Activated naive CD8-positive, alpha-beta T cell treated with anti-CD3 and anti-CD28 coated beads for 36 hours (primary cell): ENCODE data around the gene SGK1. TPM values are rescaled to one million over a fixed set of nuclear protein-coding genes. Genes with fewer than 3 reads are reported as not detected.
"Not testable (repeated sequence)": the region's sequence is repeated elsewhere in the genome, so short reads cannot be mapped to it uniquely, and the experiment has no call there.

ENCODE experiments used
- DNase-seq: peaks from one replicate; pipeline ENCODE4 v3.0.0; 2021
- H3K27ac Mint-ChIP-seq: one replicate; pipeline ENCODE4 v1.8.0; 2022; ENCODE audit warnings: mild to moderate bottlenecking, moderate library complexity, mixed read lengths
- H3K27me3 Mint-ChIP-seq: one replicate; pipeline ENCODE4 v1.8.0; 2022; ENCODE audit warnings: mild to moderate bottlenecking, mixed read lengths
- H3K36me3 Mint-ChIP-seq: one replicate; pipeline ENCODE4 v1.8.0; 2021; ENCODE audit warnings: mild to moderate bottlenecking, mixed read lengths
- H3K4me1 Mint-ChIP-seq: one replicate; pipeline ENCODE4 v1.8.0; 2021; ENCODE audit warnings: mixed read lengths
- H3K4me3 Mint-ChIP-seq: one replicate; pipeline ENCODE4 v1.8.0; 2022; ENCODE audit warnings: mild to moderate bottlenecking, moderate library complexity, mixed read lengths
- H3K9me3 Mint-ChIP-seq: one replicate; pipeline ENCODE4 v1.8.0; 2022; ENCODE audit warnings: mixed read lengths
- total RNA-seq, 2 experiments: library from RNA; stranded (reverse); gene quantifications; one replicate each; pipeline ENCODE4 v1.2.3, GENCODE V29; 2021

The SGK1 gene
- total RNA-seq, 2 experiments from 2014 or later = 129 to 141 TPM

DNA sequence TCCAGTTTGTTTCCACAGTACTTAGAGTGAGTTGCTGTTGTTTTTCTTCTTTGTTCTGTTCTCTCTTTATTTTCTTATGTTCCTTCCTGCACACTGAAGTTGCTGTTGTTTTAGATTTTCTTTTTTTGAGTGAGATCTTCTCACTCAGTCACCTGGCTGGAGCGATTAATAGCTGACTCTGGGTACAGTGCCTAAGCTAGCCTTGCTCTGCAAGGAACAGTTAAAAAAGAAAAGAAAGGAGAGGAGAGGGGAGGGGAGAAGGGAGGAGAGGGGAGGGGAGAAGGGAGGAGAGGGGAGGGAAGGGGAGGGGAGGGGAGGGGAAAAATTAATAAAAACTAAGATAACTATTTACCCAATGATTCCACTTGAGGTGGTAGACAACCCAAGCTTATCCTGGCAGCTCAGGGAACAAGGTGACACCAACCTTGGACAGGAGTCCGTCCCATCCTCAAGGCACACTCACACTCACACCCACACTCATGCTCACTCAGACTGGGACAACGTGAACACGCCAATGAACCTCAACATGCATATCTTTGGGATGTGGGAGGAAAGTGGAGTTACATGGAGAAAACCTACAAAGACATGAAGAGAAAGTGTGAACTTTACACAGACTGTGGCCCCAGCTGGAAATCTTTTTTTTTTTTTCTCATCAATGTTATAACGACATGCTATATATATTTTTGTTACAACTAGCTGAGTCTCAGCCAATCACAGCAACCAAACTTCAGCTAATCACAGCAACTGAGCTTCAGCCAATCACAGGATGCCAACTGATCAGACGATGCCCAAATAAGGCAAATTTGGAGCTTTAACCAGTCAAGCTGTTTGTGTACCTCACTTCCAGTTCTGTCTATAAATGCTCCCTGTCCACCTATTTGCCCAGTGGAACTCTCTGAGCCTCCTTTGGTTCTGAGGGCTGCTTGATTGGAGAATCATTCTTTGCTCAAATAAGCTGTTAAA, 124.1 kb downstream of the SGK1 start:
- no peaks in the 10 kb centered on the region for H3K36me3 Mint-ChIP-seq
- no peak overlapping the region for H3K4me3 Mint-ChIP-seq
- DNase-seq = no peak
- H3K27me3 Mint-ChIP-seq = no peaks in the 10 kb centered on the region
- no peaks in the 10 kb centered on the region for H3K9me3 Mint-ChIP-seq
- H3K27ac Mint-ChIP-seq = no peak overlapping the region
- H3K4me1 Mint-ChIP-seq = peaks cover 20% of the 10 kb centered on the region

DNA sequence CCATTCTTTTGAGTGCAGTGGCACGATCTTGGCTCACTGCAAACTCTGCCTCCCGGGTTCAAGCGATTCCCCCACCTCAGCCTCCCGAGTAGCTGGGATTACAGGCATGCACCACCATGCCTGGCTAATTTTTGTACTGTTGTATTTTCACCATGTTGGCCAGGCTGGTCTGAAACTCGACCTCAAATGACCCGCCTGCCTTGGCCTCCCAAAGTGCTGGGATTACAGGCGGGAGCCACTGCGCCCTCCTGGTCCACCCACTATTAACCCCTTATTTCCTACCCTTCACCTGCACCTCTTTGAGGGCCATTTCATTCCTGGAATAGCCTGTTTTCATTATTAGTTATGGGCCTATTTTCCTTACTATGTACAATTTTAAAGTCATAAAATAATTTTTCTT, 125.3 kb downstream of the SGK1 start:
- not testable (repeated sequence) for H3K27me3 Mint-ChIP-seq, H3K9me3 Mint-ChIP-seq, DNase-seq, H3K27ac Mint-ChIP-seq, H3K4me3 Mint-ChIP-seq, H3K36me3 Mint-ChIP-seq
- H3K4me1 Mint-ChIP-seq = peaks cover 22% of the 10 kb centered on the region

DNA sequence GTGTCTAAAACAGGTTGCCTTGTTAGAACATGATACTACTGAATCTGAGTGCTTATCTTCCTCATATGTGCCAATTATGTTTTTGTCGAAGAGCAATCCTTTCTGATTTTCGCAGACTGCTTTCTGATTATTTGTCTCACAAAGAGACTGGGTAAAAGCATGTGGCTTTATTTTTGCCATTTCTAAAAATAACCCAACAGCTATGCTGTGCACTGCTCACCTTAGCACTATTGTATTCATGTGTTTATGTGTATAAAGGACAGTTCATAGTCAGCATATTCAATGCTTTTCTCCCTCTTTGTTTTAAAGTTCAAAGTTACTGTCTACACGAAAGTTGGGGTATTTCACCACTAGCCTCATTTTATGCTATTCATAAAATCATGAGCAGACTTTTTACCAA, 127.0 kb downstream of the SGK1 start:
- DNase-seq = no peak
- Mint-ChIP-seq H3K36me3 (no peaks in the 10 kb centered on the region), H3K9me3 (no peaks in the 10 kb centered on the region), H3K4me1 (peaks cover 25% of the 10 kb centered on the region), H3K27ac (no peak overlapping the region), H3K27me3 (no peaks in the 10 kb centered on the region), H3K4me3 (no peak overlapping the region)

DNA sequence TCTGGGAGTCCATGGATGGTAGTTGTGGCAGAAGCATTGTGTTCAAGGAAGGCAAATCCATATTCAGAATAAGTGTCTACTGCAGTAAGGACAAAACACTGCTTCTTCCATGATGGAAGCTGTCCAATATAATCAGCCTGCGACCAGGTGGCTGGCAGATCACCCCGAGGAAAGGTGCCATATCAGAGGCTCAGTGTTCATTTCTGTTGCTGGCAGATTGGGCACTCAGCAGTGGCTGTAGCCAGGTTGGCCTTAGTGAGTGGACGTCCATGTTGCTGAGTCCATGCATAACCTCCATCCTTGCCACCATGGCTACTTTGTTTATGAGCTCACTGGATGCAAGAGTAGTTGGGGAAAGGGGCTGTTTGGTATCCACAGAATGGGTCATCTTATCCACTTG, 130.2 kb downstream of the SGK1 start:
- peaks cover 2% of the 10 kb centered on the region for H3K36me3 Mint-ChIP-seq
- no peak overlapping the region for H3K27ac Mint-ChIP-seq
- H3K4me3 Mint-ChIP-seq = no peak overlapping the region
- H3K9me3 Mint-ChIP-seq = no peaks in the 10 kb centered on the region
- no peaks in the 10 kb centered on the region for H3K27me3 Mint-ChIP-seq
- no peak for DNase-seq
- peaks cover 28% of the 10 kb centered on the region for H3K4me1 Mint-ChIP-seq

DNA sequence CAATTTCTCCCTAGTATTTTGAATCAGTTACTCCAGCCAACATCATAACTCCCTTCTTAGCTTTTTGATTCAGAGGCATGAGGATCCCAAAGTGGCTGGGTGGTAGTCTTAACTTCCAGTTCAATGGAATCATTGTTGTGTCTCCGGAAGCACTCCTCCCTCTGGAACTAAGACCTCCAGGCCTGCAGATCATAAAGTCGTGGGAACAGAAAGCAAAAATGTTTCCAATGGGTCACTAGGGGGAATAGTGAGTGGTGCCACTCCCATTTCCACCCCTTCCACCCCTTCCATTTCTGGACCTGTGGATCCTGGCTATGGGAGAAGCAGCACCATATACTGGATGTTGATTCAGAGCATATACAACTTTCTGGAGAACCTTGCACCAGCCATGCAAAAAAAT, 130.8 kb downstream of the SGK1 start:
- Mint-ChIP-seq H3K9me3 (no peaks in the 10 kb centered on the region), H3K4me3 (no peak overlapping the region), H3K4me1 (peaks cover 30% of the 10 kb centered on the region), H3K36me3 (peaks cover 2% of the 10 kb centered on the region), H3K27ac (no peak overlapping the region), H3K27me3 (no peaks in the 10 kb centered on the region)
- no peak for DNase-seq

DNA sequence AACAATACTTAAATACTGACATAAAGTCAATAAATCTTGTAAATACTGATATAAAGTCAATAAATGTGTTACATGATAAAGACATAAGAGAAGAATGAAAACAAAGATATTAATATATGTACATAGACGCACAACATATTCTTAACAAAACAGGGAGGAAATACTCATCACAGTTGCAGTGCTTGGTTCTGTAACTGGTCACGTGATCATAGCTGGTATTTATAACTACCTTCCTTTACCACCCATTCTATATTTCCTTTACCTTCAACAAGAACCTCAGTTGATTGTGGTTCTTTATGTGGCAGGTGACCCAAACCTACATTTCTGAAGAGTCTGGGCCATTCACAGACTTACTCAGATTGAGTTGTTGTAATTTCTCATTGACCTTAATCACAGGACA, 131.6 kb downstream of the SGK1 start:
- Mint-ChIP-seq H3K27ac (no peak overlapping the region), H3K4me3 (no peak overlapping the region), H3K36me3 (peaks cover 2% of the 10 kb centered on the region), H3K4me1 (peaks cover 31% of the 10 kb centered on the region), H3K9me3 (no peaks in the 10 kb centered on the region), H3K27me3 (no peaks in the 10 kb centered on the region)
- no peak for DNase-seq

DNA sequence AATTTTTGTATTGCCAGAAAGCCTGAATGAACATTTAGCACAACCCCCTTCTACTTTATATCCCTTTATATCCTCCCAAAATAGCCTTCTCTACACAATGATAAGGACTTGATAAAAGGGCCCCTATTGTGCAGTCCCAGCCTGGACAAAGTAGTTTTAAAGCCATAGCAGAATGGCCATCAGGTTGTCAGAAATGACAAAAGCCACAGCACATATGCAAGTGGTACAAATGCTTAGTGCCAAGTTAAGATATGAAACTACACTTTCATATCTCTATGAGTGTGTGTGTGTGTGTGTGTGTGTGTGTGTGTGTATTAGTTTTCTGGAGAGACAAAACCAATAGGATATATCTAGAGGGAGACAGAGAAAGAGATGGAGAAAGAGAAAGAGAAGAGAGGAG, 132.6 kb downstream of the SGK1 start:
- no peak for DNase-seq
- Mint-ChIP-seq H3K36me3 (peaks cover 2% of the 10 kb centered on the region), H3K27me3 (no peaks in the 10 kb centered on the region), H3K27ac (no peak overlapping the region), H3K4me3 (no peak overlapping the region), H3K4me1 (peaks cover 29% of the 10 kb centered on the region), H3K9me3 (no peaks in the 10 kb centered on the region)

DNA sequence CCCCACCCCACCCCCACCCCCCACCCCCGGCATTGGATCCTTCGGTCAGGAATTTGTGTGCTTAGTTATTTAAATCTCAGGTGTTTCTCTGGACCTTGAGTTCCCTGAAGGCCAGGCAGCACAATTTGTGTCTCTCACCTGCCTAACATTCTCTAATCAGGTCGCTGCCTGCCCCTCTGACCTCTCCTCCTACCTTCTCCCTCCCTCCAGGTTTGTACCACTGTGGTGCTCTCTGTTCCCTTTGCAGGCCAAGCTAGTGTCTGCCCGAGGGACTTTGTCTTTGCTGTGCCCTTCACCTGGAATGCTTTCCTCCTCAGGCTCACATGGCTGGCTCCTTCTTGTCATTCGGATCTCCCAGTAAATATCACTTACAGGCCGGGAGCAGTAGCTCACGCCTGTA, 134.1 kb downstream of the SGK1 start:
- Mint-ChIP-seq H3K4me1 (peaks cover 30% of the 10 kb centered on the region), H3K27ac (no peak overlapping the region), H3K4me3 (no peak overlapping the region), H3K27me3 (no peaks in the 10 kb centered on the region), H3K9me3 (no peaks in the 10 kb centered on the region), H3K36me3 (peaks cover 4% of the 10 kb centered on the region)
- no peak for DNase-seq

DNA sequence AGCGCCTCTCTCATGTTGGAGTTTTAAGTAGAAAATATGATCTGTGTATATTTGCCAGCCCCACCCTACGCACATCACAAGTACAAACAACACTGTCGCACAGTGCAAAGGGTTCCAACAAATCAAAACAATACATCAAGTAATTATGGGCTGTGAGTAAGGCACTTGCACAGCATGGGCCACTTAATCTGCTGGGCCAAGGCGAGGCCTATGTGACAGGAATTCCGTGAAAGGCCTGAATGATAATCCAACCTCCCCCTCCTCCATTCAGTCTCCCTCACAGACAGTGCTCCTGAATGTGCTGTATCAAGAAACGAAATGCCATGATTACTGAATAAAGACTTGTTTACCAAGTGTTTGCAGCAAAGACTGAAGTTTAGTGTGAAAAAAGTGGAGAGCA, 135.4 kb downstream of the SGK1 start:
- peaks cover 4% of the 10 kb centered on the region for H3K36me3 Mint-ChIP-seq
- peaks cover 38% of the 10 kb centered on the region for H3K4me1 Mint-ChIP-seq
- H3K27me3 Mint-ChIP-seq = no peaks in the 10 kb centered on the region
- DNase-seq = no peak
- no peak overlapping the region for H3K4me3 Mint-ChIP-seq
- no peaks in the 10 kb centered on the region for H3K9me3 Mint-ChIP-seq
- H3K27ac Mint-ChIP-seq = no peak overlapping the region

DNA sequence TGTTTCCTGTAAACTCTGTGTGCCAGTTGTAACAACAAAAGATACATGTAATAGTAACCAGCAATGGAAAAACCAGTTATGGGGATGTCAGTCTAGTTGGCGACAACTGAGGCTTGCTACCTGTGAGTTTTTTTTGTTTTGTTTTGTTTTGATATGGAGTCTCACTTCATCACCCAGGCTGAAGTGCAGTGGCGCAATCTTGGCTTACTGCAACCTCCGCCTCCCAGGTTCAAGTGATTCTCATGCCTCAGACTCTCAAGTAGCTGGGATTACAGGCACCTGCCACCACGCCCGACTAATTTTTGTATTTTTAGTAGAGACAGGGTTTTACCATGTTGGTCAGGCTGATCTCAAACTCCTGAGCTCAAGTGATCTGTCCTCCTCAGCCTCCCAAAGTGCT, 136.2 kb downstream of the SGK1 start:
- peaks cover 39% of the 10 kb centered on the region for H3K4me1 Mint-ChIP-seq
- not testable (repeated sequence) for H3K4me3 Mint-ChIP-seq, H3K27ac Mint-ChIP-seq, H3K9me3 Mint-ChIP-seq, H3K27me3 Mint-ChIP-seq, DNase-seq, H3K36me3 Mint-ChIP-seq

DNA sequence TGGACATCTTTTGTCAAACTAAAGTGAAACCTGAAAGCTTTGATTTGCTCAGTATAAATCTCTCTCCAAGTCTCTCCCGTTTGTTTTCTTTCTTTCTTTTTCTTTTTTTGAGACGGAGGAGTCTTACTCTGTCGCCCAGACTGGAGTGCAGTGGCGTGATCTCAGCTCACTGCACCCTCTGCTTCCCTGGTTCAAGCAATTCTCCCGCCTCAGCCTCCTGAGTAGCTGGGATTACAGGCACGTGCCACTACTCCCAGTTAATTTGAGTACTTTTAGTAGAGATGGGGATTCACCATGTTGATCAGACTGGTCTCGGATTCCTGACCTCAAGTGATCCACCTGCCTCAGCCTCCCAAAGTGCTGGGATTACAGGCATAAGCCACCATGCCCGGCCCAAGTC, 136.7 kb downstream of the SGK1 start:
- H3K4me1 Mint-ChIP-seq = peaks cover 37% of the 10 kb centered on the region
- not testable (repeated sequence) for H3K27ac Mint-ChIP-seq, H3K36me3 Mint-ChIP-seq, H3K9me3 Mint-ChIP-seq, H3K27me3 Mint-ChIP-seq, H3K4me3 Mint-ChIP-seq, DNase-seq

DNA sequence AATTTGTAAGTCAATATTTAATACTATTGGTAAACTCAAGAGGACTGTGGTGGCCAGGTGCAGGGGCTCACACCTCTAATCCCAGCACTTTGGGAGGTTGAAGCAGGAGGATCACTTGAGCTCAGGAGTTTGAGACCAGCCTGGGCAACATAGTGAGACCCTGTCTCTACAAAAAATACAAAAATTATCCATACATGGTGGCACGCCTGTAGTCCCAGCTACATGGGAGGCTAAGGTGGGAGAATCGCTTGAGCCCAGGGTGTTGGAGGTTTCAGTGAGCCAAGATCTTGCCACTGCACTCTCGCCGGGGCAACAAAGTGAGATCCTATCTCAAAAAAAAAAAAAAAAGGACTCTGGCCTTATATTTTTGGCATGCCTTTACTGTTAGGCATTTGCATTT, 137.4 kb downstream of the SGK1 start:
- H3K36me3 Mint-ChIP-seq, H3K4me3 Mint-ChIP-seq, DNase-seq, H3K27me3 Mint-ChIP-seq, H3K27ac Mint-ChIP-seq, H3K9me3 Mint-ChIP-seq: not testable (repeated sequence)
- peaks cover 38% of the 10 kb centered on the region for H3K4me1 Mint-ChIP-seq

DNA sequence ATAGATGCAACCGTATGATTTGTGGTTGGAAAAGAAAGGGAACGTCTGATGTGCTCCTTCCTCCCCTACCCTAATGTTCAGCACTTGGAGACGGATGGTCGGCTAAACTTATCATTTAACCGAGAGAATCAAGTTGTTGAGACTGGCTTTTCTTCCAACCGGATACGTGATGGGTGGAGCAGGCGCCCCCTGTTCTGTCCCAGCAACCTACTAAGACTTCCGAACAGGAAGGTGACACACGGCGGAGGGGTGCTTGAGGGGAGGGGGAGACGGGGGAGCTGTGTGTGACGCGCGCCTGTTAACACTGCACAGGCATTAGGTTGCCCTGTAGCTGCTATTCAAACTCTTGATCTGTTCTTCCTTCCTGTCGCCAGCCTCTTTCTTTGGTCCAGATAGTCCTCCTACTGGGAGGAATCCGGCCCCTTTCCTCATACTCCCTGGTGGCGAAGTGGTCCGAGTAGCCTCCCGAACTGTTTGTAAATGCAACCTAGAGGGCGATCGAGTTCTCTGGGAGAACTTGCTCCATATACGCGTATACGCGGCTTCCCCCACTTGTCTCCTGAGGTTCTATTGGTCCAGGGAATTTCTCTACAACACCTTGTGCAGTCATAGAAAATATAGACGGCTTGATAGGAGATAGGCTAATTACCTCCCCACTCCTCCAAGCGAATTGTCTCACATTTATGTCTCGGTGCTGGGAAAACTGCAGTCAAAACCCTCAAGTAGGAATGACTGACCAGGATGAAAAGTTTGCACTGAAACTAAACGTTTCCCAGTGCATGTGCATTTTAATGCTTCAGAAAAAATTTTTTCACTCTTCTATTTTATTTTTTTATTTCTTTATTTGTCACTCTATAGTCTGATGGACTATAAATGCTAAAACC, 139.5 kb downstream of the SGK1 start:
- DNase-seq = peak; percentile 77
- Mint-ChIP-seq H3K27me3 (no peaks in the 10 kb centered on the region), H3K4me1 (peaks cover 35% of the 10 kb centered on the region), H3K9me3 (no peaks in the 10 kb centered on the region), H3K27ac (peak overlapping the region; percentile 99), H3K36me3 (peaks cover 20% of the 10 kb centered on the region), H3K4me3 (peak overlapping the region; percentile 99)

DNA sequence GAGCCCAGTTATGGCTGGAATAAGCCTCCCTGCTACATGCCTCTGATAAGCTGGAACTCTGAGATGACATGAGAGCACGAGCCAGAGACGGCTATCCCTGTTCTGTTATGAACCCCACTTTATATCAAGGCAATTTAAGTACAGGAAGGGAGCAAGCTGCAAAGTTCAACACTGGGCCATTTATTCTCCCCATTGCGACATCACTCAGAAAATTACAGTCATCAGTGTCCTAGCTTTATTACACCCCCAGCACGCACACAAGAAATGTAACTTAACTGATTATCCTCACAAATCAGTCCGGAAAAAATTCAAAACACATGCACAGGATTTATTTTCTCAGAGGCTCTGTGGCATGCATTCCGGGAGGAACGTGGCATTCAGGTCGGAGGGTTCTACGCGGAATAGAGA, 140.2 kb downstream of the SGK1 start:
- Mint-ChIP-seq H3K4me1 (peaks cover 39% of the 10 kb centered on the region), H3K27ac (peak overlapping the region; percentile 99), H3K27me3 (no peaks in the 10 kb centered on the region), H3K9me3 (no peaks in the 10 kb centered on the region), H3K36me3 (peaks cover 26% of the 10 kb centered on the region), H3K4me3 (peak overlapping the region; percentile 99)
- peak; percentile 14 for DNase-seq

DNA sequence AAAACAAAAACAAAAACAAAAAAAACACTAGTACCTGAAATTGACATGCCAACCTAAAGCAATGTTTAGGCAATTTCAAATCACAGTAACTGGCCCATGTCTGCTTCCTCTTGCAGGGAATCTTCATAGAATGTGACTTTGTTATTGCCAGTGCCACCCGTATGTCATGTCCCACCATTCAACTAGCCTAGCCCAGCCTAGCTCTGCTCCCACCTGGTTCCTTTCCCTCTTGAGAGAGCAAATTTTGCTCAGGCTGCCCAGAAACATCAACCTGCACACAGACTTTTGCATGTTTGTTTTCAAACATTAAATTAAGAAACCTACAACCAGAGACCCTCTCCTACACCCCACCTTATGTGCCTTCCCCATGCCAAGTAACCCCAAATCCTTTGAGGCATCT, 140.7 kb downstream of the SGK1 start:
- DNase-seq = no peak
- no peaks in the 10 kb centered on the region for H3K9me3 Mint-ChIP-seq
- peaks cover 32% of the 10 kb centered on the region for H3K36me3 Mint-ChIP-seq
- no peaks in the 10 kb centered on the region for H3K27me3 Mint-ChIP-seq
- H3K27ac Mint-ChIP-seq = peak overlapping the region; percentile 99
- peaks cover 42% of the 10 kb centered on the region for H3K4me1 Mint-ChIP-seq
- H3K4me3 Mint-ChIP-seq = peak overlapping the region; percentile 99
